Measurements from ENCODE around the gene KCNN1. TPM values are rescaled to one million over a fixed set of nuclear protein-coding genes. Genes with fewer than 3 reads are reported as not detected.
"Not testable (repeated sequence)": the region's sequence is repeated elsewhere in the genome, so short reads cannot be mapped to it uniquely, and the experiment has no call there.

Gene KCNN1
- polyA plus RNA-seq, 1 donor, result 5.6 TPM

DNA sequence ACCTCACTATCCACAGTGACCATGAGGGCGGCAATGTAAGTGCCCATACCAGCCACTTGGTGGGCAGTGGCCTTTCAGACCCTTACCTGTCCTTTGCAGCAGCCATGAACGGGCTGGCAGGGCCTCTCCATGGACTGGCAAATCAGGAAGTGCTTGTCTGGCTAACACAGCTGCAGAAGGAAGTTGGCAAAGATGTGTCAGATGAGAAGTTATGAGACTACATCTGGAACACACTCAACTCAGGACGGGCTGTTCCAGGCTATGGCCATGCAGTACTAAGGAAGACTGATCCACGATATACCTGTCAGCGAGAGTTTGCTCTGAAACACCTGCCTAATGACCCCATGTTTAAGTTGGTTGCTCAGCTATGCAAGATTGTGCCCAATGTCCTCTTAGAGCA is 64.5 kb downstream of the KCNN1 start:
- DNase-seq, result not testable (repeated sequence)

DNA sequence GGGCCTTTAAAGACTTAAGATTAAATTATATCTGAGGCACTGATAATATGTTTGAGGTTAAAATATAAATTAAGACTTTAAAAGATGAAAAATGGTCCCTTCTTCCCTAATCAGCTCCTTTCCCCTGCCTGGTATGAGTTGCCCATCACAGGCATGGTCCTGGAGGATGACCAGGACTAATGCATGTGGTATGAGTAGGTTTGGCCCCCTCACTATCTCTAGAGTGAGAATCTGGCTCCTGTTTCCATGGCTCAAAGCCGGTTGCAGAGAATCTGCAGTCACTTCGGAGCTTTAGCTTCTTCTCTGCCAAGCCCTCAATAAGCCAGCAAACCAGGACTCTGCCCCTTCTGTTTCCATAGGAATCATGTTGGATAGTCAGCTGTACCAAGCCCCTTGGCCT is 65.2 kb downstream of the KCNN1 start:
- DNase-seq, result not testable (repeated sequence)

DNA sequence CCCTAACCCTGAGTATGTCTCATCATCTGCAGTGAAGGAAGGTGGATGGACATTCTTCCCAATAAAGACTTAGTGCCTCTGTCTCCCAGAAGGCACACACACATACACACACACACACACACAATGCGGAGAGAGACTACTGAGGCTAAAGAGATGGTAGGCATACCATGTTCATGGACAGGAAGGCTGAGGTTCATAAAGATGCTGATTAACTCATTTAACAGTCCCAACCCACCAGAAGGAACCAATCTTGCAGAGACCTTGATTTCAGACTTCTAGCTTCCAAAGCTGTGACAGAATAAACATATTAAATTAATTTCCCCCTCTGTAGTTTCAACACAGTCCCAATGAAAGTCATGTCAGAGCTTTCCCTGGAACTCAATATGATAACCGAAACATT is 74.1 kb downstream of the KCNN1 start:
- DNase-seq, result no peak

DNA sequence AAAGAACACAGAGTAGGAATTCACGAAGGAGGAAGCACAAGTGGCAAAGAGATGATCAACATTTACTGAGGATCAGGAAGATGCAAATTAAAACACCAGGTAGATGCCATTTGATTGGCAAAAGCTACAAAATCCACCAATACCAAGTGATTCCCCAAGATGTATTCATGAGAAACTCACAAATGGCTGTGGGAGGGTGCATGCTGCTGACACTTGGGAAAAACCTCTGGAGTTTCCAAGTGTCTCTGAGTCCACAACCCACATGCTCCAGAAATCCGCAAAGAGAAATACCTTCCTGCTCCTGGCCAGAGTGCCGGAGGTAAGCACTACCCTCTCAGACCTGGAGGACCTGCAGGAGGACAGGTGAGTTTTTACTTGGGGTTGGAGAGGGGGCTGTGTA is 76.8 kb downstream of the KCNN1 start:
- DNase-seq, result no peak

DNA sequence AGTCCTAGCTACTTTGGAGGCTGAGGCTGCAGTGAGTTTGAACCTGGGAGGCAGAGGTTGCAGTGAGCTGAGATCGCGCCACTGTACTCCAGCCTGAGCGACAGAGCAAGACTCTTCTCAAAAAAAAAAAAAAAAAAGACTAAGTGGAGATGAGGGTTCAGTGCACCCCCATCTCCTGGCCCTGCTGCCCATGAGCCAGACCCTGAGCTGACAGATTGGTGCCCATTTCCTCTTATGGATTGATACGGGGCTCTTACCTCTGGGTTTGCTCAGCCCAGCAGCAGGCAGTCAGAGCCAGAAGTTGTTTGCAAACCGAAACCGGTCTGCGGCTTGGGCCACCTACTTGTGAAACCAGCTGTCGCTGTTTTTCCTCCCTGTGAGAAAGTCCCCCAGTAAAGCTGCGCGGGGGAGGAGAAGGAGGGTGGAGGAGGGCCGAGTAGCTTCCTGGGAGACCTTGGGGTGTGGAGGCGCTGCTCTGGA is 78.0 kb downstream of the KCNN1 start:
- DNase-seq, result peak; percentile 64

DNA sequence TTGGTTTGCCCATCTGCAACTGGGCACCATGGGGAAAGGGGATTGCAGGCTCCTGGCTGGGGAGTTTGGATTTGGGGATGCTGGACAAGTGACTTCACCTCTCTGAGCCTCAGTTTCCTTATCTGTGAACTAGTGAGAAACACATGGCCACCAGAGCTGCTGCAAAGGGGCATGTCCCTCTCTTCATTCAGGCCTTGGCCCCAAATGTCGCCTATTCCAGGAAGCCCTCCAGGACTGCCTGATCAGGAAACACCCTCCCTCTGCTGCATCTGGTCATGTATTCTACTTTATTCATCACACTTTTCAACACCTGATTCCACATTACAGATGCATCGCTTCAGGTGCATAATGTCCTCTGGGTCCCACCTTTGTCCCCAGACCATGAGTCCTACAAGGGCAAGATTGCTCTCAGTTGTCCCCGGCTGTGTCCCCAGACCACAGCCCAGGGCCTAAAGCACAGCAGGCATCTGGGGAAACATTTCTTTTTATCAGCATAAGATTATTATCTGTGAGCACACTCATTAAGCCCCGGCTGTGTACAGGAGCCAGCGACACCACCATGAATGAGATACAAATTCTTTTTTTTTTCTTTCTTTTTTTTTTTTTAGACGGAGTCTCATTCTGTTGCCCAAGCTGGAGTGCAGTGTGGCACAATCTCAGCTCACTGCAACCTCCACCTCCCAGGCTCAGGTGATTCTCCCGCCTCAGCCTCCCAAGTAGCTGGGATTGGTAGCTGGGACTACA is 78.6 kb downstream of the KCNN1 start:
- no peak for DNase-seq

DNA sequence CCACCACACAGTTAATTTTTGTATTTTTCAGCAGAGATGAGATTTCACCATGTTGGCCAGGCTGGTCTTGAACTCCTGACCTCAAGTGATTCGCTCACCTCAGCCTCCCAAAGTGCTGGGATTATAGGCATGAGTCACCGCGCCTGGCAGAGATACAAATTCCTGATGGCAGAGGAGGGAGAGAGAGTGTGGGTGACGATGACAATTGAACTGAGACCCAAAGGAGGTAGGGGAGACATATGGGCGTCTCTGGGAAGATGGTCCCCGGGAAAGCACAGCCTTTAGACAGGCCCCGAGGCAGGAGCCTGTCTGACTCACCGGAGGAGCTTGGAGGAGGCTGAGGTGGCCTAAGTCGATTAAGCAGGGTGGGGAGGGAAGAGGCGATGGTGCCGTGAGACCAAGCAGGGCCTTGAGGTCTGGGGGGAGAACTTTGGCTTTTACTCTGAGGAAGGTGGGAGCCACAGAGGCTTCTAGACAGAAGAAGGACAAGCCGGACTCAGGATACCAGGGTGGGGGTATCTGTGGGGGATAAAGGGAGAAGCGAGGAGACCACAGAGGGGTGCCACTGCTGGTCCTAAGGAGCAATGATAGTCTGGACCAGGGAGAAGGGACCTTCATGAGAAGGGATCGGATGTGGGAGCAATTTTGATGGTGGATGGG is 79.3 kb downstream of the KCNN1 start:
- DNase-seq, result no peak

DNA sequence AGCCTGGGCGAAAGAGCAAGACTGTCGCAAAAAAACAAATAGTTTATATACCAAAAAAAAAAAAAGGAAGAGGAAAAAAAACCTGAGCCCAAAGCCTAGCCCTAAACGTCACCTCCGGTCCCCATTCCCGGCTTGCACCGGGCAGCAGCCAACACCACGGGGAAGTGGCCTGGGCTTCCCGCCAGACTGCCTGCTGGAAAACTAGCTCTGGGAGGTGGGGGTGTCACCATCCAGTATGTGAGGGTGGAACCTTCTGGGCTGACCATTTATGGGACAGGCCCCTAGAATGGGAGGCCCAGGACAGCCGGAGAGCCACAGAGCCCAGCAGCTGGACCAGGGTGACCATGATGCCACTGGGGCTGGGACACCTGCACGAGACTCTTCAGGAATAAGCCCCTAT is 82.5 kb downstream of the KCNN1 start:
- DNase-seq, result peak; percentile 24

Other genes with a start within 250 kb of the KCNN1 start
- 28.3 TPM for gene MAP1S, start 247.6 kb upstream of the KCNN1 start, polyA plus RNA-seq (ENCODE audit: insufficient read length)
- gene FCHO1, start 215.6 kb upstream of the KCNN1 start, polyA plus RNA-seq (ENCODE audit: insufficient read length), result 1.6 TPM
- gene B3GNT3, start 172.0 kb upstream of the KCNN1 start, polyA plus RNA-seq (ENCODE audit: insufficient read length), result 8.7 TPM
- gene INSL3, start 145.6 kb upstream of the KCNN1 start, polyA plus RNA-seq (ENCODE audit: insufficient read length), result 0.18 TPM
- 4.3 TPM for gene JAK3, start 119.1 kb upstream of the KCNN1 start, polyA plus RNA-seq (ENCODE audit: insufficient read length)
- 759 TPM for gene RPL18A, start 107.2 kb upstream of the KCNN1 start, polyA plus RNA-seq (ENCODE audit: insufficient read length)
- 0.12 TPM for gene SLC5A5, start 95.2 kb upstream of the KCNN1 start, polyA plus RNA-seq (ENCODE audit: insufficient read length)
- gene CCDC124, start 34.1 kb upstream of the KCNN1 start, polyA plus RNA-seq (ENCODE audit: insufficient read length), result 43.6 TPM
- gene ARRDC2, start 41.1 kb downstream of the KCNN1 start, polyA plus RNA-seq (ENCODE audit: insufficient read length), result 2.3 TPM
- 0.28 TPM for gene IL12RB1, start 119.8 kb downstream of the KCNN1 start, polyA plus RNA-seq (ENCODE audit: insufficient read length)
- gene MAST3, start 130.7 kb downstream of the KCNN1 start, polyA plus RNA-seq (ENCODE audit: insufficient read length), result 6.3 TPM
- 27.1 TPM for gene PIK3R2, start 186.1 kb downstream of the KCNN1 start, polyA plus RNA-seq (ENCODE audit: insufficient read length)
- gene IFI30, start 206.7 kb downstream of the KCNN1 start, polyA plus RNA-seq (ENCODE audit: insufficient read length), result 11.3 TPM
- 8.6 TPM for gene MPV17L2, start 226.1 kb downstream of the KCNN1 start, polyA plus RNA-seq (ENCODE audit: insufficient read length)
- 3.8 TPM for gene RAB3A, start 236.9 kb downstream of the KCNN1 start, polyA plus RNA-seq (ENCODE audit: insufficient read length)

Measured in left kidney (tissue), 2 donors.